Stimulated activated CD4-positive, alpha-beta T cell treated with anti-CD3 and anti-CD28 coated beads, TNF-alpha, amount 100 ng/mL, for 1 hour (primary cell): ENCODE results near the gene TNFSF13.
A peak's percentile ranks its signal among the peaks of the same experiment; 100 is the strongest.

Experiments
- DNase-seq, 3 donors: peaks; one replicate each; pipeline ENCODE4 v3.0.0-alpha.2; 2020; ENCODE audit warnings: low read depth in 3 of 3, low spot score in 1 of 3

The TNFSF13 gene

GRCh38 chr17:7551396-7551795 lies 7.2 kb upstream of the TNFSF13 start:
- DNase-seq: no peak

DNA sequence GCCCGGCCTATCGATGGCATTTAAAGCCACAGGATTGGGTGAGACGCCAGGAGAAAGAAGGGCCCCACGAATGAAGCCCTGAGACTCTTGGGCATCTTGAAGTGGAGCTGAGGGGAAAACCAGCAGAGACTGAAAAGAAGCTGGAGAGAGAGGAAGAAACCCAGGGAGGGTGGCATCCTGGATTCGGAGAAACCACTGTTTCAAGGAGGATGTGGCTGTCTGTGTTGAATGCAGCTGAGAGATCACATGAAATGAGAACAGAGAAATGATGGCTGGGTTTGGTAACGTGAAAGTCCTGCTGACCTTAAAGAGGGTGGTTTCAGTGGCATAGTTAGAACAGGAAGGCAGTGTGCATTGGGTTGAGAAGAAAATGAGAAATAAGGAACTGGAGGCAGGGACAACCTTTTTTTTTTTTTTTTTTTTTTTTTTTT lies 5.9 kb upstream of the TNFSF13 start:
- DNase-seq: no peak

DNA sequence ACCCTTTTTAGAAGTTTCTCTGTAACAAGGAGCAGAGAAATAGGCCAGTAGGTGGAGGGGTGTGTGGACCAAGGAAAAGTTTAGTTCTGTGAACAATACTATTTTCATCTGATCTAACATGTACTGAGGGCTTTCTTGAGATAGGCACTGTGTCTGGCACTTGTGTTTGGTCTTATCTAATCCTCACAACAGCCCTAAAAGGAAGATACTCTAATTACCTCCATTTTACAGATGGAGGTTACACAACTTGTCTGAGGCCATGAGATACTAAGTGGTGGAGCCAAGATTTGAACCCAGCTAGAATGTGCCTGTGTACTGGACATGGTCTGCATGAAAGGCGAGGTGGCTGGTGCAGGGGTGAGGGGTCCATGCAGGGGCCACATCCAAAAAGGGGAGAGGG lies 5.2 kb upstream of the TNFSF13 start:
- DNase-seq: no peak

DNA sequence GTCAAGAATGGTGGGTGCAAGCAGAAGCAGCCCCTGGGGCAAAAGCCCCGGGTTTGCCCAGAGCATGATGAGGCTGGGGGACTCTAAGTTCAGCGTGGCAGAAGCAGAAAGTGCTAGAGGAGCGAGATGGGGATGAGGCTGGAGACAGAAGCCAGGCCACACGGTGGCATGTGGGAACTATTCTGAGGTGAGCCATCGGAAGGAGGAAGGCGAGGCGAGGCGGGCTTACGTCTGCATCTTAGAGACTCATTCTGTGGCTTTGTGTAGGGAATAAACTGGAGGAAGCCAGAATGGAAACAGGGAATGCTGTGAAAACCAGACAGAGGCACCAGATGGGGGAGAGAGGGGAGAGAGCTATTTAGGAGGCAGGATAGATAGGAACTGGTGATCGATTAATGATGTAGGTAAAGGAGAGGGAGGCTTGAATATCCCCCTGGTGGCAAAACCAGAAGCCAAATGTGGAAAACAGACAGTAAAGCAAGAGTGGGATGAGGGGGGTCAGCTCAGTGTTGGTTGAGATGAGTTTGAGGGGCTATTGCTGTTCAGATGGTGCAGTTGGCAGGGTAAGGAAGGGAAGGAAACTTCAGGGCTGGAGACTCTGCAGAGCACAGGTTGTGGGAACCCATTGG lies 3.1 kb upstream of the TNFSF13 start:
- DNase-seq: no peak

DNA sequence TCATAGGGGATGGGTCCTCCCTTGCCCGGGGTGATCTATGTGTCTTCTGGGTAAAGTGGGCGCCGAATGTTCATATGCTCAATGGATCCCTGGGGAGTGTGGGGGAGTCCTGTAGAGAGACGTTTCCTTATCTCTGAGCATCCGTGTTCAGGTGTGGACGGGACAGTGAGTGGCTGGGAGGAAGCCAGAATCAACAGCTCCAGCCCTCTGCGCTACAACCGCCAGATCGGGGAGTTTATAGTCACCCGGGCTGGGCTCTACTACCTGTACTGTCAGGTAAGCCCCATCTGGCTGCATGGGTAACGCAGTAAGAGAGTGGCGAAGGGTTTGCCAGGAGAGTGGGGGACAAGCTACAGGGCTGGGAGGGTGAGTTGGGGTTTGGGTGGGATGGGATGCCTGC lies 1.9 kb upstream of the TNFSF13 start:
- DNase-seq: no peak

DNA sequence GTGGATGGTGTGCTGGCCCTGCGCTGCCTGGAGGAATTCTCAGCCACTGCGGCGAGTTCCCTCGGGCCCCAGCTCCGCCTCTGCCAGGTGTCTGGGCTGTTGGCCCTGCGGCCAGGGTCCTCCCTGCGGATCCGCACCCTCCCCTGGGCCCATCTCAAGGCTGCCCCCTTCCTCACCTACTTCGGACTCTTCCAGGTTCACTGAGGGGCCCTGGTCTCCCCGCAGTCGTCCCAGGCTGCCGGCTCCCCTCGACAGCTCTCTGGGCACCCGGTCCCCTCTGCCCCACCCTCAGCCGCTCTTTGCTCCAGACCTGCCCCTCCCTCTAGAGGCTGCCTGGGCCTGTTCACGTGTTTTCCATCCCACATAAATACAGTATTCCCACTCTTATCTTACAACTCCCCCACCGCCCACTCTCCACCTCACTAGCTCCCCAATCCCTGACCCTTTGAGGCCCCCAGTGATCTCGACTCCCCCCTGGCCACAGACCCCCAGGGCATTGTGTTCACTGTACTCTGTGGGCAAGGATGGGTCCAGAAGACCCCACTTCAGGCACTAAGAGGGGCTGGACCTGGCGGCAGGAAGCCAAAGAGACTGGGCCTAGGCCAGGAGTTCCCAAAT lies 1.3 kb upstream of the TNFSF13 start:
- DNase-seq: no peak

GRCh38 chr17:7557775-7558543 lies 591 bp upstream of the TNFSF13 start:
- DNase-seq: no peak

DNA sequence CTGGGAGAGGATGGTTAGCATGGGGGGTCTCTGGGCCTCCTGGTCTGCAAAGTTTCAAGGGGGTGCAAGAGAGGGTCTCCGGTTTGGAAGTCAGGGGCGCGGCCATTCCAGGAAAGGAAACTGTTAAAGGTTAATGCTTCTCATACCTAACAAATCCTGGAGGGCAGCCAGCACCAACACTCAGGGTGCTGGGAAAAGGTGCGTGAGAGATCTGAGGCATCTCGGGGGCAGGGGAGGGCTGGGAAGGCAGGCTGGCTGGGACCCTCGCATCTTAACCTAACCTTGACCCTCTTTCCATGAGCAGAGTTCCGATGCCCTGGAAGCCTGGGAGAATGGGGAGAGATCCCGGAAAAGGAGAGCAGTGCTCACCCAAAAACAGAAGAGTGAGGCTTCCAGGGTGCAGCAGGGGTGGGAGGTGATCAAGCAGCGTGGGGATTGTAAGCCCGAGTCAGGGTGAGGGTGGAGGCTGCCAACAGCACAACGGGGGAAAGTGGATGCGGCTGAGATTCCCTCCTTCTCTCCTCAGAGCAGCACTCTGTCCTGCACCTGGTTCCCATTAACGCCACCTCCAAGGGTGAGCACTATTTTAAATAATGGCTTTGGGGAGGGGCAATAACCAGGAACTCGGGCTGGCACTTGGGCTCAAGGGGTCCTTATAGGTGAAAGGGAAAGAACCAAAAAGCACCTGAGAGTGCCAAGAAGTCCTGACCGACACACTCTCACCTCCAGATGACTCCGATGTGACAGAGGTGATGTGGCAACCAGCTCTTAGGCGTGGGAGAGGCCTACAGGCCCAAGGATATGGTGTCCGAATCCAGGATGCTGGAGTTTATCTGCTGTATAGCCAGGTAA lies 996 bp downstream of the TNFSF13 start:
- DNase-seq: no peak

DNA sequence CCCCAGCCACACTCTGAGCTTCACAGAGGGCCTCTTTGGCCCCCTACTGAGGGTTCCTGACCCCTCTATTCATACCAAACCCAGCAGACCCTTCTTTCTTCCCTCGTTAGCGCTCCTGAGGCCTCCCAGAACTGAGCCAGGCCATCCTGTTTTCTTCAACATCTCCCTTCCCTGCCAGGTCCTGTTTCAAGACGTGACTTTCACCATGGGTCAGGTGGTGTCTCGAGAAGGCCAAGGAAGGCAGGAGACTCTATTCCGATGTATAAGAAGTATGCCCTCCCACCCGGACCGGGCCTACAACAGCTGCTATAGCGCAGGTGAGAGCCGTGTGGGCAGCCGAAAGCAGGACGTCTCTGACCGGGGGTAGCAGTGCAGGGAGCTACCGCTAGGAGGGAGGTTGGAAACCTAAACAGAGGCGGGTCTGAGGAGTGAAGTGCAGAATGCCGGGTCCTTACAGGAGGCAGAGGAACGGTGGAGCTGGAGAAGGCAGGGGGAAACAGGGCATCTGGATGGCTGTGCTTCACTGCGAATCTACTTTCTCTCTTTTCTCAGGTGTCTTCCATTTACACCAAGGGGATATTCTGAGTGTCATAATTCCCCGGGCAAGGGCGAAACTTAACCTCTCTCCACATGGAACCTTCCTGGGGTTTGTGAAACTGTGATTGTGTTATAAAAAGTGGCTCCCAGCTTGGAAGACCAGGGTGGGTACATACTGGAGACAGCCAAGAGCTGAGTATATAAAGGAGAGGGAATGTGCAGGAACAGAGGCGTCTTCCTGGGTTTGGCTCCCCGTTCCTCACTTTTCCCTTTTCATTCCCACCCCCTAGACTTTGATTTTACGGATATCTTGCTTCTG lies 1.9 kb downstream of the TNFSF13 start:
- DNase-seq: no peak

GRCh38 chr17:7561028-7561575 lies 2.6 kb downstream of the TNFSF13 start:
- peak; percentile 64 to 78 (median 65) for DNase-seq

- peak; percentile 79 to 87 (median 82) for DNase-seq
Observed at GRCh38 chr17:7561589-7562207, 3.1 kb downstream of the TNFSF13 start, which contains the start of gene SENP3. SENP3 (plus strand) TSS chr17:7561919; CDS start chr17:7563077, 1,158 bp downstream.

GRCh38 chr17:7562208-7562605 lies 3.7 kb downstream of the TNFSF13 start:
- no peak for DNase-seq

- no peak for DNase-seq
Observed at GRCh38 chr17:7563115-7563869, 4.7 kb downstream of the TNFSF13 start.

DNA sequence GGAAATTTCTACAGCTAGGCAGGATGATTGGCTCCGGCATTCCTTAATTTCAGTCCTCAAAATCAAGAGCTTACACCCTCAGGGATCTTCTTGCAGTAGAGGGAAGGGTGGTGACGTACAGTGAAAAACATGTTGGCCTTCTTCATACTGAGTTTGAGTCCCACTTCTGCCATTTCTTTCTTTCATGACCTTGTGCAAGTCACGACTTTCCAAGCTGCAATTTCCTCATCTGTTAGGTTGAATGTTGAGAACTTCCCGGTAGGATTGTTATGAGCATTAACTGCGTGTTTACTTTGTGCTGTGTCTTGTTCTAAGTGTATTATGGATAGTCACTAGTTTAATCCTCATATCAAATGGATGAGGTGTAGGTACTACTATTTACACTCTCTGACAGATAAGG lies 11.0 kb downstream of the TNFSF13 start:
- DNase-seq: no peak

GRCh38 chr17:7570351-7570750 lies 11.8 kb downstream of the TNFSF13 start:
- no peak for DNase-seq

GRCh38 chr17:7572338-7572587 lies 13.7 kb downstream of the TNFSF13 start:
- DNase-seq: no peak

DNA sequence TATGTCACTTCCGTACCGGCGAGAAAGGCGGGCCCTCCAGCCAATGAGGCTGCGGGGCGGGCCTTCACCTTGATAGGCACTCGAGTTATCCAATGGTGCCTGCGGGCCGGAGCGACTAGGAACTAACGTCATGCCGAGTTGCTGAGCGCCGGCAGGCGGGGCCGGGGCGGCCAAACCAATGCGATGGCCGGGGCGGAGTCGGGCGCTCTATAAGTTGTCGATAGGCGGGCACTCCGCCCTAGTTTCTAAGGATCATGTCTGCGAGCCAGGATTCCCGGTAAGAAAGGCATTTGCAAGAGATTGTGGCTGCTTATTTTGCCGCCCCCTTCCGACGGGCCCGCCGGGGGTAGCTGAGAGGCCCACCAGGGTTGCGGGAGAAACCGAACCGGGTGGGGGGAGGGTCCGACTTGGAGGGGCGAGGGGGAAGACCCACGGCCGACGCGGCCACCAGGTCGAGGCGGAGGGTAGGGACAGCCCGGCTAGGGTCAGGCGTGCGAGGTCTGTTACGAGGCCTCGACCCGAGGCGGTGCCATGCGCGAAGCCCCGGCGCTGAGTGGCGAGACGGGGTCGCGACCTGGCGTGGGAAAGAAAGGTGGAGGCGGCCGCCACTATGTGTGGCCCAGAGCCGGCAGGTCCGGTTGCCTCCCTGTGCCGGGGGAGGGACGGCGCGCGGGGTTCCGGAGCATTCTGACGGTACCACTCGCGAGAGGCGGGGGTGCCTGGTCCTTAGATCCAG lies 14.2 kb downstream of the TNFSF13 start:
- peak; percentile 99 to 100 (median 100) for DNase-seq

GRCh38 chr17:7573324-7574080 lies 15.0 kb downstream of the TNFSF13 start:
- DNase-seq: peak; percentile 76 to 84 (median 83)
